SH-SY5Y (cell line): ENCODE results near the gene HOMEZ.

Experiments
- GATA2 ChIP-seq: IDR thresholded peaks from 2 replicates; pipeline ENCODE4 v1.6.1; 2011; ENCODE audit warnings: mild to moderate bottlenecking, low read depth, low read length
- GATA3 ChIP-seq: IDR thresholded peaks from 2 replicates; pipeline ENCODE4 v1.6.1; 2011; ENCODE audit warnings: low read depth, mild to moderate bottlenecking, low read length, moderate library complexity

Gene HOMEZ

DNA sequence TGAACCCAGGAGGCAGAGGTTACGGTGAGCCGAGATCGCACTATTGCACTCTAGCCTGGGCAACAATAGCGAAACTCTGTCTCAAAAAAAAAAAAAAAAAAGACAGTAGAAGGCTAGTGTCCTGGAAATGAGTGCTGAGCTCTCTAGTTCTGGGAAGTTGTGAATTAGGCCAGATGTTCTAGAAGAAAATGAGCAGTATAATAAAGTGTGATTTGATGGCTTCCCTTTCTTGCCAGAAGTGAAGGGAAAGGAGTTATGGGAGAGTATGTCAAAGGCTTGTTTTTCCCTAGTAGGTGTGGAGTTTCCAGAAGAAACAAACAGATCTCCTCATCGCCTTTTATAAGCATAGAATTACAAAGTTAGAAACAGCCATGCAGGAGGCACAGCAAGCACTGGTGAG is 27.7 kb downstream of the HOMEZ start:
- TF ChIP-seq GATA3 (no peak), GATA2 (no peak)

GRCh38 chr14:23252420-23253333 is 33.3 kb downstream of the HOMEZ start:
- TF ChIP-seq GATA3 (no peak), GATA2 (no peak)

DNA sequence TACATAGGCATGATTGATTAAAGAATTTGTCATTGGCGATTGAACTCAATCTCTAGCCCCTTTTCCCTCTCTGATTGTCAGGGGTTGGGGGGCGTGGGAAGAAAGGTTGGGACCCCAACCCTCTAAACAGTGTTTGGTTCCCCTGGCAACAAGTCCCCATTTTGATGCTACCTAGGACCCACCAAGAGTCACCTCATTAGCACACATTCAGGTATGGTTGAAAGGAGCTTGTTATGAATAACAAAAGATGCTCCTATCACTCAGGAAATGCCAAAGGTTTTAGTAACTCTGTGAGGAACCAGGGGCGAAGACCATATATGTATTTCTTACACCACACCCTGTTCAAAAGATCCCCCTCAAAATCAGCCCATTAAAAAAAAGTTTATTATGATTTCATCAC is 33.9 kb downstream of the HOMEZ start:
- TF ChIP-seq GATA2 (no peak), GATA3 (no peak)

- TF ChIP-seq GATA3, result no peak
Measured at GRCh38 chr14:23249824-23250223, 36.1 kb downstream of the HOMEZ start.

GRCh38 chr14:23248601-23249000 is 37.3 kb downstream of the HOMEZ start:
- TF ChIP-seq GATA3, result no peak
- no peak for TF ChIP-seq GATA2

GRCh38 chr14:23245282-23245681 is 40.6 kb downstream of the HOMEZ start:
- TF ChIP-seq GATA3 (no peak), GATA2 (no peak)

- TF ChIP-seq GATA3 (no peak), GATA2 (no peak)
Measured at GRCh38 chr14:23243066-23243465, 42.9 kb downstream of the HOMEZ start.

- TF ChIP-seq GATA3 (no peak), GATA2 (no peak)
Measured at GRCh38 chr14:23242076-23242475, 43.9 kb downstream of the HOMEZ start.

DNA sequence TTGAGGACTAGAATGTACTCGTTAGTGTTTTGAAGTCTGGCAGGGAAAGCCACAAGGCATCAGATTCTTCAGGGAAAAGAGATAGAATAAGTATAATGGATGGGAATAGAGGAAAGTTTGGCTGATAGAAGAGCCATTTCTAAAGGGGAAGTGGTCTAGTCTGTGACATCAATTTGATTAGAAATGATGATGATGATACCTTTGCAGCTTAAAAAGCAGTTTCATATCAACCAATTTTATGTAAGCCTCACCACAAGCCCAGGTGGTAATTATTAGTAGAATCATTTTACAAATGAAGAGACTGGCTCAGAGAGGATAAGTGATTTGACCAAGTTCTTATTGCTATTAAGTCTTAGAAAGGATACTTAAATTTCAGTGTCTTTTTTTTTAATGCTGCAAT is 45.3 kb downstream of the HOMEZ start:
- no peak for TF ChIP-seq GATA2
- no peak for TF ChIP-seq GATA3

GRCh38 chr14:23237772-23238594 is 47.9 kb downstream of the HOMEZ start, which contains the start of gene RNF212B:
TSS of gene RNF212B (plus strand) at chr14:23237936. CDS start at chr14:23240346, 2,410 bp downstream.
- TF ChIP-seq GATA2 (no peak), GATA3 (no peak)

DNA sequence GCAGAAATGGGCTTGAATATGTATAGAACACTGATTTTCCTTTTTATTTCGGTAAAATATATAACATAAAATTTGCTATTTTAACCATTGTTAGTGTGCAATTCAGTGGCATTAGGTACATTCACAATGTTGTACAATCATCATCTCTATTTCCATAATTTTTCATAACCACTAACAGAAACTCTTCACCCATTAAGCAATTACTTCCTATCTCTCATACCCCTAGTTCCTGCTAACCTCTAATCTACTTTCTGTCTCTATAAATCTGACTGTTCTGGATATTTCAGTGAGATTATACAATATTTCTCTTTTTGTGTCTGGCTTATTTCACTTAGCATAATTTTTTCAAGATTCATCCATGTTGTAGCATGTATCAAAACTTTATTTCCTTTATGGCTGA is 57.1 kb downstream of the HOMEZ start:
- no peak for TF ChIP-seq GATA3
- no peak for TF ChIP-seq GATA2

DNA sequence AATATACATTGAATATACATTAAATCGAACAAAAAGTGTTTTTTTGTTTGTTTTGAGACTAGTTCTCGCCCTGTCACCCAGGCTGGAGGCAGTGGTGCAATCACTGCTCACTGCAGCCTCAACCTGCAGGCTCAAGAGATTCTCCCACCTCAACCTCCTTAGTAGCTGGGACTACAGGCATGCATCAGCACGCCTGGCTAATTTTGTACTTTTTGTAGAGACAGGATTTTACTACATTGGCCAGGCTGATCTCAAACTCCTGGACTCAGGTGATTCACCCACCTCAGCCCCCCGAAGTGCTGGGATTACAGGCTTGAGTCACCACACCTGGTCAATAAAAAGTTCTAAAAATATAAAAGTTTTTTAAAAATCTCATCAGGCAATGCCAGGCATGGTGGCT is 58.4 kb downstream of the HOMEZ start:
- TF ChIP-seq GATA2, result no peak
- no peak for TF ChIP-seq GATA3
